GM18502 (cell line): Measurements from ENCODE around the gene SDF2.
"Not testable (repeated sequence)": the region's sequence is repeated elsewhere in the genome, so short reads cannot be mapped to it uniquely, and the experiment has no call there.

ENCODE experiments used
- ATAC-seq: cut with Tn5 transposase; IDR thresholded peaks from one replicate; pipeline ENCODE4 v1.9.1; 2021; ENCODE audit warnings: mild to moderate bottlenecking; ENCODE audit not compliant: unreplicated experiment, poor library complexity

Gene SDF2

DNA sequence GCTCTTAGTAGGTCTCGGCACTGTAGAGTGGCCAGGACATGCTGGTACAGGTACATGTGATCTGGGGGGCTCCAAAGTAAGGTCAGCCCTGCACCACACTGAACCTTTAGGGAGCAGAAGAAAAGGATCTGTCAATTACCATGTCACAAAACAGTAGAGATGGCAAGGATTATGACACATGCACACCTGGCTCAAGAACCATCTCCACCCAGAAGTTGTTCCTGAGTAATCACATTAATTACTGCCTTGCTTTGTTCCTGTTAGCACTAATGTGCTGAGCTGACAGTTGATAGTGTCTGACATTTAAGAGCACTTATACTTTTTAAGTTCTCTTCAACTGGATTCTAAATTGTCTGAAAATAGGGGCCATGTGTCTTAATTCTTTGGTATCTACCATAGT lies 26.2 kb downstream of the SDF2 start:
- no peak for ATAC-seq

- ATAC-seq: no peak
Observed at GRCh38 chr17:28634206-28634865, 27.4 kb downstream of the SDF2 start.

DNA sequence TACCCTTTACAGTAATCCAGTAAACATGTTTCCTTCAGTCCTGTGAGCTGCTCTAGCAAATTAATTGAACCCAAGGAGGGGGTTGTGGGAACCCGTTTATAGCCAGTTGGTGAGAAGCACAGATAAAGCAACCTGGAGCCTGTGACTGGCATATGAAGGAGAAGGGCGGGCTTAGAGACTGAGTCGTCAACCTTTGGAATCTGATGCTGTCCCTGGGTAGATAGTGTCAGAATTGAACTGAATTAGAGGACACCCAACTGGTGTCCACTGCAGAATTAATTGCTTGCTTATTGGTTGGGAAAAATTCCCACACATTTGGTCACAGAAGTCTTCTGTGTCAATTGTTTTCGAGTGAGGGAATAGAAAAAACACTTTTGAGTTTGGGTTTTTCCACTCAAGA lies 34.9 kb downstream of the SDF2 start:
- ATAC-seq: no peak

- ATAC-seq: no peak
Observed at GRCh38 chr17:28624148-28624547, 37.6 kb downstream of the SDF2 start.

DNA sequence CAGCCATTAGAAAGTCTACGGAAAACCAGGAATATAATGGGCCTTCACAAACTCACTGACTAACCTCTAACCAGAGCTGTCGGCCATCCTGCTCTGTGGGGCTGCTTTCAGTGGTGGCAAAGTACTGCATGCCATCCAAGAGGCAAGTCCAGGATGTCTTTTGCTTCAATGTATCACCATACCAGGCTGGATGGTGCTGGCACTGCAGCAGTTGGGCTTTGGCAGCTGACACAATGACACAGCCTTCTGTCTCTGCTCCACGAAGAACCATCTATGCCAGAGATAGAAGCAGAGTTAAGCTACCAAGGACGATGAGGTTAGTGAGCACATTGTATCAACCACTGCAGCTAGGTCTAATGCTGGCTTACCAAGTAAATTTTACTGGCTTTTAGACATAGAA lies 38.0 kb downstream of the SDF2 start:
- ATAC-seq: no peak

DNA sequence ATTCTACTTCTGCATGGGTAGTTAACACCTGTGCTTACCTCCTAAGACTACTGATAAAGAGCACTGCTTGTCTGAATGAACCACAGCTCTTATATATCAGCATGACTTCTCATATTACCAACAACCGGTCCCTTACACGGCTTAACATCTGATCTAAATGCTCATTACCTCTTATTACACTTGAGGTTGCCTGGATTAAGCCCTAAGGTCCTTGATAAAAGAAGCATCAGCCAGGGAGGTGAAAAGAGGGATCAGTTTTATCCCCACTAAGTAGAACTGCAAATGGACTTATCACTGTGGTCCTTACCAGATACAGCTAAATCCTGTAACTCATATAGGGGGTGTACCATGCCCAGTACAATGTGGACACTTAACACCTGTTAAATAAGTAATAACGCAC lies 39.5 kb downstream of the SDF2 start:
- ATAC-seq: no peak

DNA sequence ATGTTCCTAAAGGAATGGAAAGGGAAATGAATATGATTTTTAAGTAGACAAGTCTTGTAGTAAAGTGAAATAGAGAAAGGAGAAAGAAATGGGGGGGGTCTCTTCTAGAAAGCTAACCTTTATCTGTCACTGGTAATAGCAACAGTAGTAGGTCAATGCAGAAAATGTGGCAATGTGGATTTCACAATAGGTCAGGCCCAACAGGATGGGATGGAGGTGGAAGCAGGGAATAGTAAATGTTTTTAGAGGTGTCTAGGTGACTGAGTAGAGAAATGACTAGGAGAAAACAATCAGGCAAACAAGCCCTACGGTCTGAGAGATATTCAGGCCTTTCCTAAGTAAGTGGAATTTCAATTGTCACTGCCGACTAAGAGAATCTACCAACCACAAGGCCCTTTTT lies 41.7 kb downstream of the SDF2 start:
- ATAC-seq: no peak

DNA sequence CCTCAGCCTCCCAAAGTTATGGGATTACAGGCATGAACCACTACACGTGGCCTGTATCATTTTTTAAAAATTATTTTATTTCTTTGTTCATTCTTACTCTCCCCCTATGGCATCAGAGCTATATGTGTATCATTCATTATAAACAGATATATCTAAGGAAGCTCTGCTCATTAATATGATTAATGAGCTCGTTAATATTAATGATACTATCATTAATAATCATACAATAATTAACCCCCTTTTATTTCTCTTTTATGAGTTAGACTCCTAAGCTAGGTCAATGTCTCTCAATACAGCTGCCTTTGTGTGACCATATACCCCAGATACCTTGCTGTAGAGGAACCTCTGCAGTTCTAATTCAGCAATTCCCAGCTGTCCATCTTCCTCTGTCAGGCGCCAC lies 43.2 kb downstream of the SDF2 start:
- ATAC-seq: no peak

DNA sequence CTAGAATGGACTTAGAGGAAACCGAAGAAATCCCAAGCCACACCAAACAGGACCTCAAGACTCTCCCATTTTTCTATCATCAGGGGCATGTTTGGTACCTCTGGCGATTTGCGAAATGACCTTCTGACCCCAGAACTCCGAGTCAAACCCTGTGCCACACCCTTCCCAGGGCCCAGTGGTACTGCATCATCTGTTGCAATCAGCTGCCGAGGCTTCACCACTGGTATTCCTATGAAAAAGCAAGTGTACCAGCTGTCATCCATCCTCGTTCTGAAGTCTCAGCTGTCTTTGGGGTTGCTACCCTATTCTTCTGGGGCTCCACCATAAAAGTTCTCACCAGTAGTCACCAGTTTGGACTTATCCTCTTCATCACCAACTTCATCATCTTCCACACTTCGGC lies 45.4 kb downstream of the SDF2 start:
- no peak for ATAC-seq

DNA sequence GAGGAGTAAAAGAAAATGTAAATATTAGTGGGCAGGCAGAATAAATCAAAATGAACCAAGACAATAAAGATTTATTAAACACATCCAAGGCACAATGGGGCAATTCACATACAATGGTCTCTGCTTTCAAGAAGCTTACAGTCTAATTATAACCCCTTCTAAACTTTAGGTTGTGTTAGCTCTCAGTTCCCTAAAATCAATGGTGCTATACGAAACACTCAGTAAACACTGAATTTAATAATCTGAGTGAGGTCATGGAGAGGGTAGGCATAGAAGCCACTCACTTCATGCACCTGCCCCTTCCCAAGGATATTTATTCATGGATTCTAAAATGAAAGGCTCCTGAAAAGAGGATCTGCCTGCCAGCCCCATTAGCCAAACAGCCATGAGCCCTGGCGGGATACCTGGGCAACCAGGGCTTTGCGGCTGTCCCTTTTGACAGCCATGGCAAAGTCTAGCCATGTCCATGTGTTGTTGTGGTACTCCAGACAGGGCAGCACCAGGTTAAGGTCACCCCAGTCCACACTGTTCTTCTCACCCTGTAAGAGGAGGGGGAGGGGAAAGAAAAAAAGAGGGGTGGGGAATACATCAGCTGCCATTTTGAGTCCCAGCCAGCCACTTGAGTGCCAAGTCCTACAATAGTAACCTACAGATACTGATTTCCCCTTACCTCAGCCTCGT lies 46.3 kb downstream of the SDF2 start:
- ATAC-seq: no peak

GRCh38 chr17:28613931-28614381 lies 47.8 kb downstream of the SDF2 start, which contains the start of gene RSKR:
Gene RSKR (minus strand): TSS chr17:28614185. CDS start chr17:28614161, 24 bp downstream.
- ATAC-seq: no peak

DNA sequence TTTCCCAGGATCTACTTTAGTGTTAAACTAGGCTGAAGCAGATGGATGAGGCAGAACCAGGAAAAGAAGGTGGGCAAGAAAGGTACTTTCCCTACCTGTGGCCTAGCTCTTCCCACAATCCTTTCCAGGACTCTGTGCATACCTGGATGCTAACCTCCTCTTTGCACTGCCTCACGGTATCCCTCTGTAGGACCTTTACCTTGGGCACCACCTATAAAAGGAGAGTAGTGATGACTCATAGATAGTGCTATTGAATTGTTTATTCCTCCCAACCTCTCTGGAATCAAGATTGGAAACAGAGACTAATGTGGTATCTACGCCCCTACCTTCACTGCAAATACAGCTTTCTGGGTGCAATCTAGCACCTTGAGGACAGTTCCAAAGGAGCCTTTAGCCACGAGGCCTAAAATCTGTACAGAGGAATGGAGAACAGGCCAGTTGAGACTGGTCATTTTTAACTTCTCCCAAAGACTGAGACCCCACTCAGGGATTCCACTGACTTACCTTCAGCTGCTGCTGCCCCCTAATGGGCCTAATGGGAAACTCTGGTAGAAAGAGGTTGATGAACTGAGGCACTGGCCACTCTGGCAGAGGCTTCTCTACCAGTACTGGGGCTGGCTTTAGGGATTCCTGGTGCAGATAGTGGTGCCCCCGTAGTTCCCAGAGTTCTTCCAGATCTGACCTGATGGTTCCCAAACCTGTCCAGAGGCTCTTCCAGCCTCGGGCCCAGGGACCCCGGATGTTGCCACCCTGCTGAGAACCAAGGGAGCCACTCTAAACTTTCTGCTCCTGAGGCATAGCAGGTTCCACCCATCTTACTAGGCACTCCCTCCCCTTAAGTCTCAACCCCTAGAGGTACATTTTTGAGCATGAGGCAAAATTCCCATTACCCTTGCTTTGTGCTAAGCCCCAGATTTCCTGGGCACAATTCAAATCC lies 48.5 kb downstream of the SDF2 start:
- no peak for ATAC-seq

- no peak for ATAC-seq
Observed at GRCh38 chr17:28612531-28612930, 49.2 kb downstream of the SDF2 start.

- no peak for ATAC-seq
Observed at GRCh38 chr17:28610376-28610775, 51.3 kb downstream of the SDF2 start.

- not testable (repeated sequence) for ATAC-seq
Observed at GRCh38 chr17:28604031-28604430, 57.7 kb downstream of the SDF2 start.

- peak; percentile 49 for ATAC-seq
Observed at GRCh38 chr17:28599311-28600184, 62.2 kb downstream of the SDF2 start.

DNA sequence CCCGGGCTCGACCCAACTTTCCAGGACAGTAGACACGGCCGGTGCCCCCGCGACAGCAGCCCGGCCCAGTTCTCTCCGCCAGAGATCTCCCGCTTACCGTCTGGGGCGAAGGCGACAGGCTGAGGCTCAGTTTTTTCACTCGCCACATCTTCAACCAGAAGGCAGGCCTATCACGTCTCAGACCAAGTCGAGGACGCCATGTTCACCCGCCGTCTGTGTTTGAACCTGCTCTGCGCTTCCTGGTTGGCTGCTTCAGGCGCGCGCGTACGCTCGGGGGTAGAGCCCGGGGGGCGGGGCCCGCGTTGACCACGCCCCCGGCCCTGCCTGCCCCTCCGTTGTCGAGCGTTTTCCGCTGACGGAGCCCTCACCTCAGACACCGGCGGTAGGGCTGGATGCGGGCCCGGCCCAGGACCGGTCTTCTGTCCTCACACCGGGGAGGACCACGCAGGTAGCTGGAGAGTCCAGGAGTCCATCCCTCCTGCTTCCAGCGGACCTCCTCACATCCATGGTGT lies 62.9 kb downstream of the SDF2 start, which contains the start of gene SPAG5:
TSS of gene SPAG5 (minus strand) at position 227 of the 512 bp plus-strand sequence. CDS start at position 148, 79 bp downstream.
- ATAC-seq: peak; percentile 84

- ATAC-seq: peak; percentile 7
Observed at GRCh38 chr17:28598389-28598788, 63.3 kb downstream of the SDF2 start.
